HepG2 (cell line): ENCODE results near the gene CH25H. TPM values are rescaled to one million over a fixed set of nuclear protein-coding genes. Genes with fewer than 3 reads are reported as not detected.

Source experiments
- ATAC-seq: fragments of 200-7000 bp; cut with Tn5 transposase; 3 replicates; pipeline ENCODE4 v1.9.1; 2020; ENCODE audit warnings: mild to moderate bottlenecking, moderate library complexity
- BruUV-seq: library from RNA; stranded (reverse); fragments of 400-500 nt; replicated peaks from 2 replicates; lab custom pipeline; 2021; lab: Mats Ljungman, UMichigan
- CTCF ChIA-PET: fragments of 300-600 bp; formaldehyde crosslinking; extraction: SDS; loops from one replicate; lab custom pipeline; 2021; ENCODE audit warnings: low total read pairs, inconsistent platforms, low intra/inter-chr PET ratio; lab: Yijun Ruan, JAX
- POLR2A ChIA-PET: fragments of 350-600 bp; sonication (Branson Sonifier 250); formaldehyde crosslinking; loops from one replicate; lab custom pipeline; 2020; ENCODE audit warnings: antibody characterized with exemption, inconsistent platforms; lab: Yijun Ruan, JAX
- DNase-seq: peaks from one replicate; pipeline ENCODE4 v3.0.0-alpha.2; 2015; ENCODE audit warnings: low spot score
- FAIRE-seq: peaks from 3 replicates; lab custom pipeline; 2011; peaks lifted over from hg19 to GRCh38; lab: Jason Lieb, UNC
- H2AFZ ChIP-seq: one replicate; pipeline ENCODE4 v1.6.1; 2011; ENCODE audit warnings: low read length, inconsistent platforms
- H3K27ac ChIP-seq: fragments of 300-600 bp; 3 replicates; pipeline ENCODE4 v1.8.0; 2011; ENCODE audit warnings: mixed run types, mild to moderate bottlenecking, mixed read lengths, low read length, inconsistent platforms; ENCODE audit not compliant: insufficient read depth; ENCODE audit errors: extremely low read length
- H3K27me3 ChIP-seq, 2 experiments: fragments of 200-600 bp in 1 of 2; 2 replicates in 1 of 2; 3 replicates in 1 of 2; pipeline versions ENCODE4 v1.6.0 to v1.8.0; 2011; ENCODE audit warnings: low read length in 2 of 2, mild to moderate bottlenecking in 2 of 2, moderate library complexity in 2 of 2, inconsistent platforms in 1 of 2; ENCODE audit not compliant: insufficient read depth in 2 of 2, control insufficient read depth in 1 of 2
- H3K36me3 ChIP-seq, 2 experiments: fragments of 200-600 bp in 1 of 2; replicated peaks in 1 of 2; 2 replicates in 1 of 2; 3 replicates in 1 of 2; pipeline versions ENCODE4 v1.5.1 to v1.8.0; 2011; ENCODE audit warnings: low read length in 2 of 2, inconsistent platforms in 1 of 2; ENCODE audit not compliant: insufficient read depth in 2 of 2, control insufficient read depth in 1 of 2
- H3K4me1 ChIP-seq: 2 replicates; pipeline ENCODE4 v1.5.1; 2012; ENCODE audit warnings: low read length, inconsistent platforms; ENCODE audit not compliant: insufficient read depth
- H3K4me2 ChIP-seq: 2 replicates; pipeline ENCODE4 v1.6.0; 2011; ENCODE audit warnings: low read depth, low read length, inconsistent platforms
- H3K4me3 ChIP-seq, 3 experiments: fragments of 200-600 bp in 1 of 3; sonication (generic), shearing (Covaris generic) in 1 of 3; replicated peaks in 1 of 3; 2 replicates each; pipeline ENCODE4 v1.5.1; 2011 to 2016; ENCODE audit warnings: low read length in 3 of 3, inconsistent platforms in 2 of 3, low read depth in 2 of 3, mild to moderate bottlenecking in 2 of 3, control low read depth in 1 of 3, mixed read lengths in 1 of 3; ENCODE audit not compliant: insufficient read depth in 1 of 3
- H3K79me2 ChIP-seq: one replicate; pipeline ENCODE4 v1.6.1; 2011; ENCODE audit warnings: low read length, inconsistent platforms; ENCODE audit not compliant: insufficient read depth
- H3K9ac ChIP-seq: 2 replicates; pipeline ENCODE4 v1.6.0; 2011; ENCODE audit warnings: mild to moderate bottlenecking, low read depth, low read length, inconsistent platforms; ENCODE audit not compliant: insufficient read depth
- H3K9me3 ChIP-seq: 2 replicates; pipeline ENCODE4 v1.5.1; 2012; ENCODE audit warnings: mild to moderate bottlenecking, low read length
- H4K20me1 ChIP-seq: 2 replicates; pipeline ENCODE4 v1.6.0; 2011; ENCODE audit warnings: inconsistent platforms, mild to moderate bottlenecking, low read length, moderate library complexity; ENCODE audit not compliant: insufficient read depth
- EED ChIP-seq: sonication (generic); formaldehyde crosslinking; IDR thresholded peaks from 2 replicates; pipeline ENCODE4 v1.5.0; 2020; ENCODE audit warnings: mild to moderate bottlenecking, missing genetic modification reagents
- HHEX ChIP-seq: IDR thresholded peaks from 2 replicates; pipeline ENCODE4 v1.6.1; 2016; ENCODE audit warnings: control low read depth
- HOXA7 ChIP-seq: sonication (generic); formaldehyde crosslinking; IDR thresholded peaks from 2 replicates; pipeline ENCODE4 v1.8.1; 2022; ENCODE audit warnings: mild to moderate bottlenecking, missing genetic modification reagents, moderate library complexity
- MTF2 ChIP-seq: sonication (generic); formaldehyde crosslinking; IDR thresholded peaks from 2 replicates; pipeline ENCODE4 v1.5.0; 2020; ENCODE audit warnings: missing genetic modification reagents, borderline replicate concordance
- NFE2L1 ChIP-seq: sonication (generic); formaldehyde crosslinking; IDR thresholded peaks from 2 replicates; pipeline ENCODE4 v1.4.0; 2020; ENCODE audit warnings: missing genetic modification reagents, mild to moderate bottlenecking, borderline replicate concordance
- NFKB2 ChIP-seq: sonication (generic); formaldehyde crosslinking; IDR thresholded peaks from 2 replicates; pipeline ENCODE4 v1.4.0; 2020; ENCODE audit warnings: missing genetic modification reagents, borderline replicate concordance
- PAF1 ChIP-seq: IDR thresholded peaks from 2 replicates; pipeline ENCODE4 v1.6.1; 2016; ENCODE audit warnings: missing genetic modification reagents, missing compliant biosample characterization
- SMYD3 ChIP-seq: sonication (generic); formaldehyde crosslinking; IDR thresholded peaks from 2 replicates; pipeline ENCODE4 v1.8.1; 2023; ENCODE audit warnings: mild to moderate bottlenecking, missing genetic modification reagents
- ZNF34 ChIP-seq: sonication (generic); formaldehyde crosslinking; IDR thresholded peaks from 2 replicates; pipeline ENCODE4 v1.4.0; 2020; ENCODE audit warnings: mild to moderate bottlenecking, missing genetic modification reagents, borderline replicate concordance
- ZNF549 ChIP-seq: sonication (generic); formaldehyde crosslinking; IDR thresholded peaks from 2 replicates; pipeline ENCODE4 v1.5.0; 2020; ENCODE audit warnings: missing genetic modification reagents
- ZNF616 ChIP-seq: sonication (generic); formaldehyde crosslinking; IDR thresholded peaks from 2 replicates; pipeline ENCODE4 v1.5.0; 2020; ENCODE audit warnings: low read depth, mild to moderate bottlenecking, missing genetic modification reagents
- ZZZ3 ChIP-seq: sonication (generic); formaldehyde crosslinking; IDR thresholded peaks from 2 replicates; pipeline ENCODE4 v1.4.0; 2020; ENCODE audit warnings: missing genetic modification reagents, mild to moderate bottlenecking, borderline replicate concordance
- WGBS: methylation state at CpG from one replicate; pipeline ENCODE4 v1.1.6; 2017; ENCODE audit warnings: low lambda C conversion rate; 5-methylcytosine and 5-hydroxymethylcytosine counted together
- in situ Hi-C: cut with HindIII; loops from 2 replicates; pipeline ENCODE4 v1.10.0; 2017; ENCODE audit warnings: low pct_unique_long_range_greater_than_20kb; ENCODE audit not compliant: extremely low pct_ligation_motif_present
- intact Hi-C: fragments of 100-400 bp; cut with micrococcal nuclease; formaldehyde crosslinking; loops from one replicate; pipeline ENCODE4 v1.10.0; 2022; ENCODE audit not compliant: unreplicated experiment
- polyA plus RNA-seq, 8 experiments: library from polyadenylated mRNA; depleted of rRNA in 3 of 8; stranded (reverse) in 7 of 8; unstranded in 1 of 8; fragments of >200 nt; fragmentation: Illumina TruSeq in 4 of 8; extraction: Trizol in 4 of 8; gene quantifications; 2 replicates each; pipeline versions ENCODE4 v1.2.1 to v1.2.3, GENCODE V29; 2011 to 2016; ENCODE audit warnings: low read depth in 4 of 8, missing spikeins in 1 of 8, mixed read lengths in 1 of 8; ENCODE audit not compliant: insufficient read depth in 1 of 8
- total RNA-seq, 5 experiments: library from RNA; depleted of rRNA; stranded (reverse); fragments of >200 nt; fragmentation: Illumina TruSeq; extraction: Trizol; gene quantifications; 2 replicates each; pipeline ENCODE4 v1.2.3, GENCODE V29; 2016; ENCODE audit warnings: low read depth in 1 of 5
- TF ChIP-seq, protein P1 (sequence below): sonication (generic); formaldehyde crosslinking; conservative IDR thresholded peaks from 2 replicates; pipeline ENCODE4 v1.8.0; 2022; ENCODE audit warnings: low read depth, missing genetic modification reagents
- TF ChIP-seq, protein P2 (sequence below): sonication (generic); formaldehyde crosslinking; IDR thresholded peaks from 2 replicates; pipeline ENCODE4 v1.4.0; 2020; ENCODE audit warnings: mild to moderate bottlenecking, missing genetic modification reagents
- TF ChIP-seq, protein P3 (sequence below): sonication (generic); formaldehyde crosslinking; conservative IDR thresholded peaks from 2 replicates; pipeline ENCODE4 v1.5.0; 2020; ENCODE audit warnings: missing genetic modification reagents

CH25H gene
- total and polyA plus RNA-seq, 2 of the 13 experiments (the other 11 are each of a cell fraction or from before 2014, with no cell fraction given) = not detected

DNA sequence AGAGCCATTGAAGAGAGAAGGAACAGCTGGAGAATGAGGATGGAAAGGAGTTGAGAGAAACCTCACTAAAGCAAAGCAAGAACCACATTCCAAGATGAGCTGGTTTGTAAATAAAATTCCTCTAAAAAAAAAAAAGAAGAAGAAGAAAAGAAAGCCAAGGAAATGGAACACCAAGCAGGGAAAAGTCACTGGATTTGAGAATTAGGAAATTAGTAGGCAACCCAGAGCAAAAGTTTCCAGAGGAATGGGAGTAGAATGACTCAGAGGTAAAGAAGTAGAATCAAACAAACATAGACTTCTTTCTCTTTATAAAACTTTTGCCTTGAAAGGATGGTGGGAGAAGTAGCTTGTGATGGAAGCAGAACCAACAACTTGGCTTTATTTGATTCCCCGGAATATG lies 3.9 kb downstream of the CH25H start:
- Histone ChIP-seq H3K4me1 (peaks cover 19% of the 10 kb centered on the region), H3K36me3 (no peaks in the 10 kb centered on the region), H3K79me2 (no peaks in the 10 kb centered on the region), H3K27me3 (peaks cover 15 to 43% of the 10 kb centered on the region in 2 experiments), H2AFZ (no peak overlapping the region), H3K27ac (no peak overlapping the region), H3K9me3 (no peaks in the 10 kb centered on the region), H4K20me1 (no peaks in the 10 kb centered on the region), H3K4me2 (no peak overlapping the region), H3K4me3 (no peak overlapping the region), H3K9ac (no peak overlapping the region)
- 0% methylated on average over 1 of the region's 1 CpG for WGBS
- DNase-seq (no peak), FAIRE-seq (no peak), ATAC-seq (no peak)
- intact Hi-C loops (no loop called here), in situ Hi-C loops (loop anchor here (10.0 to 25.0 kb wide), 2 partner anchors 268 to 366 kb away; no protein-coding TSS in a partner anchor)
- POLR2A ChIA-PET = no interaction called here
- CTCF ChIA-PET = no interaction called here
- no TSS peak for BruUV-seq
- no peak for TF ChIP-seq PAF1 (CRISPR knock-in tag)
- TF ChIP-seq SMYD3 (CRISPR knock-in tag) = no peak
- TF ChIP-seq, protein P1, sequence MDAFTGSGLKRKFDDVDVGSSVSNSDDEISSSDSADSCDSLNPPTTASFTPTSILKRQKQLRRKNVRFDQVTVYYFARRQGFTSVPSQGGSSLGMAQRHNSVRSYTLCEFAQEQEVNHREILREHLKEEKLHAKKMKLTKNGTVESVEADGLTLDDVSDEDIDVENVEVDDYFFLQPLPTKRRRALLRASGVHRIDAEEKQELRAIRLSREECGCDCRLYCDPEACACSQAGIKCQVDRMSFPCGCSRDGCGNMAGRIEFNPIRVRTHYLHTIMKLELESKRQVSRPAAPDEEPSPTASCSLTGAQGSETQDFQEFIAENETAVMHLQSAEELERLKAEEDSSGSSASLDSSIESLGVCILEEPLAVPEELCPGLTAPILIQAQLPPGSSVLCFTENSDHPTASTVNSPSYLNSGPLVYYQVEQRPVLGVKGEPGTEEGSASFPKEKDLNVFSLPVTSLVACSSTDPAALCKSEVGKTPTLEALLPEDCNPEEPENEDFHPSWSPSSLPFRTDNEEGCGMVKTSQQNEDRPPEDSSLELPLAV = no peak
- no peak for TF ChIP-seq MTF2 (CRISPR knock-in tag)
- TF ChIP-seq ZZZ3 = no peak
- TF ChIP-seq NFKB2 (CRISPR knock-in tag) = no peak
- no peak for TF ChIP-seq HHEX (CRISPR knock-in tag)
- no peak for TF ChIP-seq ZNF34 (CRISPR knock-in tag)
- no peak for TF ChIP-seq EED (CRISPR knock-in tag)
- TF ChIP-seq ZNF549 (CRISPR knock-in tag) = no peak
- no peak for TF ChIP-seq HOXA7 (CRISPR knock-in tag)
- no peak for TF ChIP-seq NFE2L1 (CRISPR knock-in tag)
- TF ChIP-seq ZNF616 (CRISPR knock-in tag) = no peak
- TF ChIP-seq, protein P2, sequence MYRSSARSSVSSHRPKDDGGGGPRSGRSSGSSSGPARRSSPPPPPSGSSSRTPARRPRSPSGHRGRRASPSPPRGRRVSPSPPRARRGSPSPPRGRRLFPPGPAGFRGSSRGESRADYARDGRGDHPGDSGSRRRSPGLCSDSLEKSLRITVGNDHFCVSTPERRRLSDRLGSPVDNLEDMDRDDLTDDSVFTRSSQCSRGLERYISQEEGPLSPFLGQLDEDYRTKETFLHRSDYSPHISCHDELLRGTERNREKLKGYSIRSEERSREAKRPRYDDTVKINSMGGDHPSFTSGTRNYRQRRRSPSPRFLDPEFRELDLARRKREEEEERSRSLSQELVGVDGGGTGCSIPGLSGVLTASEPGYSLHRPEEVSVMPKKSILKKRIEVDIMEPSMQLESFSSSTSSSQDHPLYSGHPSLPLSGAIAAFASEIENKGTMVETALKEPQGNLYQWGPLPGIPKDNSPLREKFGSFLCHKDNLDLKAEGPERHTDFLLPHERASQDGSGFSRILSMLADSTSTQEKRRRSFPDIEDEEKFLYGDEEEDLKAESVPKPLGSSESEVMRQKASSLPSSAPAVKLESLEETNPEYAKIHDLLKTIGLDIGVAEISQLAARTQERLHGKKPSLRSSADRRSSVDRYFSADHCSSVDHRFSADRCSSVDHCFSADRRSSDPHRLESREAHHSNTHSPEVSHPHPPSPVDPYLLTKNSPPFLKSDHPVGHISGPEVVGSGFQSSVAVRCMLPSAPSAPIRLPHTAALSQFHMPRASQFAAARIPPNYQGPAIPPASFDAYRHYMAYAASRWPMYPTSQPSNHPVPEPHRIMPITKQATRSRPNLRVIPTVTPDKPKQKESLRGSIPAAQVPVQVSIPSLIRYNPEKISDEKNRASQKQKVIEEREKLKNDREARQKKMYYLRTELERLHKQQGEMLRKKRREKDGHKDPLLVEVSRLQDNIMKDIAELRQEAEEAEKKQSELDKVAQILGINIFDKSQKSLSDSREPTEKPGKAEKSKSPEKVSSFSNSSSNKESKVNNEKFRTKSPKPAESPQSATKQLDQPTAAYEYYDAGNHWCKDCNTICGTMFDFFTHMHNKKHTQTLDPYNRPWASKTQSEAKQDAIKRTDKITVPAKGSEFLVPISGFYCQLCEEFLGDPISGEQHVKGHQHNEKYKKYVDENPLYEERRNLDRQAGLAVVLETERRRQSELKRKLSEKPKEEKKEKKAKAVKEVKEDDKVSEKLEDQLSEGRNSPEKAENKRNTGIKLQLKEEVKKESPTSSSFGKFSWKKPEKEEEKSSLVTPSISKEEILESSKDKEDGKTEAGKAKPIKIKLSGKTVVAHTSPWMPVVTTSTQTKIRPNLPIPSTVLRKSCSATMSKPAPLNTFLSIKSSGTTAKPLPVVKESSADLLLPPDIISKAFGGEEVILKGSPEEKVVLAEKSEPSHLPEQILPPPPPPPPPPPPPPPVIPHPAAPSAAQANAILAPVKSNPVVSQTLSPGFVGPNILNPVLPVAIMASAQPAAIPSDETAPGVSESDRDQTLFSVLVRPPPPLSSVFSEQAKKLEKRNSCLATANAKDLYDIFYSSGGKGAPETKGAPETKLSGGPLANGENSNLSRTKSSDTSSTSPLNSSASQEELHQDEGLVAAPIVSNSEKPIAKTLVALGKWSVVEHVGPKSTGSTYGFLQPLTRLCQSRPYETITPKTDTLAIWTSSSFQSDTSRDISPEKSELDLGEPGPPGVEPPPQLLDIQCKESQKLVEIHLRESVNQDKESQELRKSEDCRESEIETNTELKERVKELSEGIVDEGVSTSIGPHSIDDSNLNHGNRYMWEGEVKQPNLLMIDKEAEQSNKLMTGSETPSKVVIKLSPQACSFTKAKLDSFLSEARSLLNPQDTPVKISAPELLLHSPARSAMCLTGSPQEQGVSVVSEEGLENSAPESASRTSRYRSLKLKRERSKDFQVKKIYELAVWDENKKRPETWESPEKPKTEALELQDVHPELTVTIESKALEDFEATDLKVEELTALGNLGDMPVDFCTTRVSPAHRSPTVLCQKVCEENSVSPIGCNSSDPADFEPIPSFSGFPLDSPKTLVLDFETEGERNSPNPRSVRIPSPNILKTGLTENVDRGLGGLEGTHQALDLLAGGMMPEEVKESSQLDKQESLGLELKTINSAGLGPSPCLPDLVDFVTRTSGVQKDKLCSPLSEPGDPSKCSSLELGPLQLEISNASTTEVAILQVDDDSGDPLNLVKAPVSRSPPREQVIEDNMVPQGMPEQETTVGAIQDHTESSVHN = no peak
- TF ChIP-seq, protein P3, sequence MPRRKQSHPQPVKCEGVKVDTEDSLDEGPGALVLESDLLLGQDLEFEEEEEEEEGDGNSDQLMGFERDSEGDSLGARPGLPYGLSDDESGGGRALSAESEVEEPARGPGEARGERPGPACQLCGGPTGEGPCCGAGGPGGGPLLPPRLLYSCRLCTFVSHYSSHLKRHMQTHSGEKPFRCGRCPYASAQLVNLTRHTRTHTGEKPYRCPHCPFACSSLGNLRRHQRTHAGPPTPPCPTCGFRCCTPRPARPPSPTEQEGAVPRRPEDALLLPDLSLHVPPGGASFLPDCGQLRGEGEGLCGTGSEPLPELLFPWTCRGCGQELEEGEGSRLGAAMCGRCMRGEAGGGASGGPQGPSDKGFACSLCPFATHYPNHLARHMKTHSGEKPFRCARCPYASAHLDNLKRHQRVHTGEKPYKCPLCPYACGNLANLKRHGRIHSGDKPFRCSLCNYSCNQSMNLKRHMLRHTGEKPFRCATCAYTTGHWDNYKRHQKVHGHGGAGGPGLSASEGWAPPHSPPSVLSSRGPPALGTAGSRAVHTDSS = no peak
